Activated CD8-positive, alpha-beta memory T cell treated with anti-CD3 and anti-CD28 coated beads, Interleukin-2, amount 50 U/mL, for 48 hours (primary cell): Measurements from ENCODE around the gene MKI67.

Source experiments
- DNase-seq: peaks from one replicate; pipeline ENCODE4 v3.0.0-alpha.2; 2020

The MKI67 gene

DNA sequence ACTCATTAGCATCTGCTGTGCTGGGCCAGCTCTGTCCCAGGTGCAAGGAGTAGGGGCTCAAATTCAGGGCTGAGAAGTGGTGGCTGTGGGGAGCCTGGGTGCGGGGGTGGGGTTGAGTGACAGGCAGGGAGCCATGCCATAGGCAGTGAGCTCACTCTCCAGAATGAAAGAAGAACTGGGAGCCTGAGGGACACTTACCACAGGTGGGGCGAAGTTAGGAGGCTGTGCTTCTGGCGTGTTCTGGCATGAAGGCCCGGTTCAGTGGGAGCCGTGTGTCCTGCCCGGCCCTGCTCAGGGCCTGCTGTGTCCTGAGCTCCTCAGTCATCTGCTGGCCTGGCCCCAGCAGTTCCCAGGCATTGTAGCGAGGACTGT, 62.5 kb downstream of the MKI67 start:
- DNase-seq = no peak

DNA sequence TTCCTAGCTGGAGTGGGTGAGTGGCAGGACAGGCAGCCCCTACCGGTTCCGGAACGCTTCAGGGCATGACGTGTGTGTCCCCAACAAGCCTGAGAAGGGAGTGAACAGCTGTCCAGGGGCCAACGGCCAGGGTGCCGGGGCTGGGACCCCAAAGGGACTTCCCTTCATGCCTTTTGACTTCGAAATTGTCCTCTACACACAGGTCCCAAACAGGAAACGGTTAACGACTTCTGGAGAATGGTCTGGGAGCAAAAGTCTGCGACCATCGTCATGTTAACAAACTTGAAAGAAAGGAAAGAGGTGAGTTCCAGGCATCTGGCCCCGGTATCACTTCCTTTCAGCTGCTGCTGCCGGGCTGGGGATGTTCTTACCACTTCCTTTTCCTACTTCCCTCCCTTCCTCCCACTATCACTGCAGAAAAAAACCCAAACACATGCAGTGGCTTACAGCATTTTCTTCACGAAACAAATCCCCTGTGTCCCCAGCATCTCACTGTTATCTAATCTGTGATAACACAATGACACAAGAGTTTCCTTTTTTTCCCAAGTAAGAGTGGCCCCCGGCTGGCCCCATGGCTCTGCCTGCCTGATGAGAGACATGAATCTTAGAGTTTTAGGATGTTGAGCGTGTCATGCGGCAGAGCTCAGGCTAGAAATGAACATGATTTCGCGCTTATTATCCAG, 63.2 kb downstream of the MKI67 start:
- DNase-seq = no peak

DNA sequence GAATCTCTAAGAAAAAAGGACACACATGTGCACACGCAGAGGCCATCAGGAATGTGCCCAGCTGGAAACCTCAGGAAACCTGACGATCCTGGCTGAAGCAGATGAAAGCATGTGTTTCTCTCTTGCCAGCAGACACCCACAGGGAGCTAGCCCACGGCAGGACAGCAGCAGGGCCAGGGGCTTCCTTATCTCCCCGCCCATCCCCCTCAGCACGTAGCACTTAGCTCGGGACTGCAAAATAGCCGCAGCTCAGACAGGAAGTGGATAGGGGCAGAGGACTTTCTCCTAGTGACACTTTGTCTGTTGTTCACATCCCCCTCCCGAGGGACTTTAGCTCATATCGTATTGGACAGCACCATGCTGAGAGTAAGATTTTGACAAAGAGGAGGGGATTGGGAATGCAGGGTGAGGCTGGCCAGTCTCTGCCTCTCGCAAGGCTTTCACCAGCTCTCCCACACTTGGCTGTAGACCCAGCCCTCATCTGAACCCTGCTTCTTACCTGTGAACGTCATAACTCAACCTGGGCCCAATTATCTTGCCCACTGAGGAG, 63.8 kb downstream of the MKI67 start:
- no peak for DNase-seq

DNA sequence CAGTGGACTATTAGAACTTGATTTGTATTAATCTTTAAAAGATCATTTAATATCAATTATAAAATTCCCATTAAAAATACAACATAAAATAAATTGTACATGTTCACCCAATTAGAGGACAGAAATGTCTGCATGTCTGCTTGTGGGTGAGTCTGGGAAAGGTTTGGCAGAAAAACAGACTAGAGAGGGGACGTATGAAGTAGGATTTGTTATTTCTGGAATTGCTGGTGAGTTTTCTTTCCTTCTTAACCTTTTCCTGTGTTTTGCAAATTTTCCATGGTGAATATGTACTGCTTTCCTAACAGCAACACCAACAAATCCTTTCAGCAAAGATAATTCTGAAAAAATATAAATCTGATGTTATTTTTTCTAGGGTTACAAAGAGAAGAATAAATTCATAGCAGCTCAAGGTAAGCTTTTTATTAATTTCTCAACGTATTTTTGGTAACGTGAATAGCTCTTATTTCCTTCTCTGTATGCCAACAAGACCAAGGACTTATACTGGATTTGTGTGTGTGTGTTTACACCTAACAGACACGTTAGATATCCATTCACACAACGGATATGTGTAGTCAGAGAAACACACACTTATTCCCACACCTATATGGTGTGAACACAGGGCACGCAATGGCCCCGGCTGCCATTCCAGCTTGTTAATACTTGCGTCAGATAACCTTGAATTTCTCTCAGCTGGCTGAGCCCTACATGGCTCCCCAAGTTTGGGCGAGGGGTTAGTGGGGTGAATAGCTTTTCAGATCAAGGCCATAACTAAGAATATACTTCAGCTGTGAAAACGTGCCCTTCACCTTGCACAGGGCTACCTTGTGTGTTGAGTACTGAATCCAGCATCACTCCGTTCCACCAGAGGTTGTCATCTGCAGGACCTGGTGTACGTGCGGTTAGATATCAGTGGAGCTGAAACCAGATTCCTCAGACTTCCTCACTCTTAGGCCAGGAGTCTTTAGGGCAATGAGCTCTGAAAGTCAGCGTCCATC, 64.6 kb downstream of the MKI67 start:
- no peak for DNase-seq

DNA sequence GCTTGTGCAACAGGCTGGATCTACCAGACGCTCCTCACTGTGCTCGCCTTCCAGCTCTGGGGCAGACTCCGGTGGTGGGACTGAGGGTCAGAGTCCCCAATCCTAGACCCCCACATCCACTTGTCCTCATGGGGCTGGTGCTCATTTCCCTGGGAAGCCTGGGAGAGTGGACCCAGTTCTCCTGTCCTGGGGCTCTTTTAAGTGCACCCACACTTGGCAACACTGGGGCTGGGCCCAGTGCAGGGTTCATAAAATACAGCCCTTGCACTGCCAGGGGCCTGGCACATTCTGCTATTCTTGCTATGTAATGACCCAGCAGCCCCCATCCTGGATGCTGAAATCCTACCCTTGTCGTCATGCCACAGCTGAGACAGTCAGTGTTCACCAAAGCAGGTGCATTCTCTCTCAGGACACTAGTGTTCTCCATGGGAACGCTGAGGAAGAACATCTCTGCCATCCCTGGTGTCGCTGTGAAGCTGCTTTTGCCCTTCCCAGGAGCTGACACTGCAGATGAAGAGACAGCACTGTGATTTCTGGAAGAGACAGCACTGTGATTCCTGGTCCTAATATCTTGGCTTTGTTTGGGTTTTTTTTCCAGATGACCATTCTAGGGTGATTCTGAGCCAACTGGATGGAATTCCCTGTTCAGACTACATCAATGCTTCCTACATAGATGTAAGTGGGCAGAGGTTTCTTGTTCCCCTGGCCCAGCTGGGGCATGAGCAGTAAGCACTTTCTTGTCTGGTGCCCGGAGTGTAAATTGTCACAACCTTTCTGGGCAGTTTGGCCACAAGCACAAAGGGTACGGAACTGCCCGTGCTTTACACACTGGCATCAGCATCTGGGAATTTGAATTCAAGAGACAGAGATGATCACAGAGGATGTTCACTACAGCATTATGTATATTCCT, 65.6 kb downstream of the MKI67 start:
- no peak for DNase-seq

DNA sequence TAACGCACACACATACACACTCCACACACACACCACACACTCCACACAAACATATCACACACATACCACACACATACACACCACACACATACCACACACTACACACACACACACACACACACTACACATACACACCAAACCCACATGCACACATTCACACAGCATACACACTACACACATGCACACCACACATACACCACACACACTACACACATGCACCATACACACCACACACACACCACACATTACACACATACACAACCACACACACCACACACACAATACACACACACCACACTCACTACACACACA, 66.3 kb downstream of the MKI67 start:
- DNase-seq = no peak

DNA sequence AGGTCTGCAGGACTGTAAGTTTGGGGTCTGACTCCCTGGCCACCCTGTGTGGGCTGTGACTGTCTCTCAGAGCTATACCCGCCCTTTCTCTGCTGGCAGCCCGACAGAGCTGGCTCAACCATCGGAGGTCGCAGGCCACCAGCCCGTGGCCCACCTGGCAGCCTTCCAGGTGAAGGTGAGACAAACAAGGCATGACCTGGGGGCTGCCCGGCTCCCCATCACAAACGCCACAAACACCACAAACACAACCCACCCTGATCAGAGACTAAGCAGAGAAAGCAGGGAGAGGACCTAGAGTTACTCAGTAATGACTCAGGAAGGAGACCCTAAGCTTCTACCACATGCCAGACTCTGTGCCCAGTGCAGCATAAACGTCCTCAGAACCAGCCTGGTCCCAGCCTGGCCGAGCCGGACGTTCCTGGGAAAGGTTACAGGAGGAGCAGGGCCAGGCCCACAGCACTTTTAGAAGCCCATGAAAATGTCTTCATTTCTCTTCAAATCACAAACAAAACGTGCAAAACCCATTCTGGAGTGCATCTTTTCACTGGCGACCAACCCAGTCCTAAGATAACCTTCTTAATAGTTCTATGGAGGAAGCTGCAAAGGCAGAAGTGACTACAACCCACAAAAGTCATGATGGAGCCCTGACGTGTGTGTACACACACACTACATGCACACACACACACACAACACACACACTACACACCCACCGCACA, 66.8 kb downstream of the MKI67 start:
- no peak for DNase-seq

DNA sequence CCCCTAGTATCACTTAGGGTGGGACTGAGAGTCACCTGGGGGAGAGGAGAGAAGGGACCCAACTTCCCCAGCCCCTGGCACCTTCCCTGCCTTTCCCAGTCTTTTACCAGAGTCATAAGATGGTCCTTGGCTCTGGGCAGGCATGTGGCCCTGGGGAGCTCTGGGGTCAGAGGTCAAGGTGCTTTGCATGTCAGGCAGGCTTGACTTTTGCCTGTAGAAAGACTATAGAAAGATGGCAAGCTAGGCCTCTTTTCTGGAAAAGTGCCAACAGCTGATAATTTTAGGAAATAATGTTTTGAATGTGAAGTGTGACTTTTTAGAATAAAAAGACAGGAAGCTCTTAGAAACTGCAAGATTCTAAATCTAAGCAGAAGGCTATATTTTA, 67.5 kb downstream of the MKI67 start:
- DNase-seq = no peak

DNA sequence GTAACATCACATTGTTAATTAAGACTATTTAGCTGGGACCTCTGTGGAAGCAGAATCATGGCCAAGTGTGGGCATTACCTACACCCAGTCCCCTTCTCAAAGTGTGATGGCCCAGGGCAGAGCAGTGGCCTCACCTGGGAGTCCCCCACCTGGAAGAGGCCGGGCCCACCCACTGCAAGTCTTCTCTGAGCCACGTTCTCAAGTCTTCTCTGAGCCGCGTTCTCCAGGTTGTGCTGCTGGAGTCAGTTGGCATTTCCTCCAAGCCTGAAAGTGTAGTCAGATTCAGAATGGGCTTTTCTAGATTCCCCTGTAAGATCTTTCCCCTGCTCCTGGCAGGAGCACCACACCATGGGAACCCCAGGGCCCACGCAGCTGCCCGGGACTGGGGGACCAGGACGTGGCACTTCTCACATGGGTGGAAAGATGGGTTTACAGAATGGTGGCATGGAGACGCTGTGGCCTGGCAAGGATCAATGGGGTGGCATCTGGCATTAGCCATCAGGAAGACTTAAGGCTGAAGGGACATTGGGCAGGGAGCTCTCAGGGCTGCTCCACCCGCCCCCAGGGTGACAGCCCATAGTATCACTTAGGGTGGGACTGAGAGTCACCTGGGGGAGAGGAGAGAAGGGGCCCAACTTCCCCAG, 68.0 kb downstream of the MKI67 start:
- no peak for DNase-seq

DNA sequence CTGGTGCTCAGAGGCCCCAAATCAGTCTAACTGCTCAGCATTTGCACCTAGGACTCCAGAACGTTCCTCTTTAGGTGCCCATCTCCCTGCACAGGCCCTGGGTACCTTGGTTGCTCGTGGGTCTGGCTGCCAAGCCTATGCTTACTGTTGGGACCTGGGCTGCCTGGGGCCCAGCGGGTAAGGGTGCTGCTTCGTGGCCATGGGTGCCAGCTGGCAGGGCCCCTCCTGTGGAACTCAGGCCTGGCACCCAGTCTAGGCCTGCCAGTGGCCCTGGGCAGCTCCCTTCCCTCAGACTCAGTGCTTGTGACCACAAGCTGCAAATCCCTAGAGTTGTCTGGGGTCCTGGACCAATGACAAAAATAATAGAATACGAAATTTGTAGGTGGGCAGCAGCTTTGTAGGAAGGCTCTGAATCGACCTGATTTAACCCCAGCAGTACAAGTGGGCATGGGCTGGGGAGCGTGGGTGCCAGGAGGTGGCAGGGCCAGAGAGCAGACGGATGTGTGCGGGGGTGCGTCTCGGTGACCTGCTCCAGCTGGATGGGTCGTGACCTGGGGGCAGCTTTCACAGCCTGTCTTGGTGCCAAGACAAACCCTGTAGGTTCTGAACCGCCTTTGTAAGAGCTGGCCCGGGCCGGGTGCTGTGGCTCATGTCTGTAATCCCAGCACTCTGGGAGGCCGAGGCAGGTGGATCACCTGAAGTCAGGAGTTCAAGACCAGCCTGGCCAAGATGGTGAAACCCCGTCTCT, 69.7 kb downstream of the MKI67 start:
- DNase-seq = no peak

DNA sequence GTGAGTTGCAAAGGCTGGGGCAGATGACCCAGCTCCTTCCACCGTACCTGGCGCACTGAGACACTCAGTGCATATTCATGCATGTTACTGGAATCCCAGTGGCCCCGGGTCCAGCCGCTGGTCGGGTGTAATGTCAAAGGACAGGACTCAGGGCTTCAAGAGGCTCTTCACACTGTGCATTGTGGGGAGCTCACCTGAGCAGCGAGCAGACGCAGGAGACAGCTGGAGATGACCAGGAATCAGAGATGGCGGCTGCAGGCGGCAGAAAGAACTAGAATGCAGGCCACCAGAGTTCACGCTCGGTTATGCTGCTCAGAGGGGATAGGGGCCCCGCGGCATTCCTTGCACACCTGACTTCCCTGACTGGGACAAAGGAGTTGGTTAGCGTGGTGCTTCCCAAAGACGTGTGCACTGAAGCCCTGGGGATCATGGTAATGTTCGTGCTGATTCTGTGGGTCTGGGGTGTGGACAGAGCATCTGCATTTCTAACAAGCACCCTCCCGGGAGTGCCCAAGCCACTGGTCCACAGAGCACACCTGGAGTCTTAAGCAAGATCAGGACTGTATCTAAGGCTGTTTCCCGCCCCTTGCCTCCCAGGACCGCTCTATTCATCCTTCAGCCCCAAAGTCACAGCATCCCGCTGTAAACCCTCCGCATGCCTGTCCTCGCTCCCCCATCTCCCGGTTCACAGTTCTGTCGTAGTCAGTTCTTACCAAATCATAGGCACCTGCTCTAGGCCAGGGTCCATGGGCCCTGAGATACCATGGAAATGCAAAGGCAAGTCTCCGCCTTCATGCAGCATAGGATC, 71.0 kb downstream of the MKI67 start:
- no peak for DNase-seq

DNA sequence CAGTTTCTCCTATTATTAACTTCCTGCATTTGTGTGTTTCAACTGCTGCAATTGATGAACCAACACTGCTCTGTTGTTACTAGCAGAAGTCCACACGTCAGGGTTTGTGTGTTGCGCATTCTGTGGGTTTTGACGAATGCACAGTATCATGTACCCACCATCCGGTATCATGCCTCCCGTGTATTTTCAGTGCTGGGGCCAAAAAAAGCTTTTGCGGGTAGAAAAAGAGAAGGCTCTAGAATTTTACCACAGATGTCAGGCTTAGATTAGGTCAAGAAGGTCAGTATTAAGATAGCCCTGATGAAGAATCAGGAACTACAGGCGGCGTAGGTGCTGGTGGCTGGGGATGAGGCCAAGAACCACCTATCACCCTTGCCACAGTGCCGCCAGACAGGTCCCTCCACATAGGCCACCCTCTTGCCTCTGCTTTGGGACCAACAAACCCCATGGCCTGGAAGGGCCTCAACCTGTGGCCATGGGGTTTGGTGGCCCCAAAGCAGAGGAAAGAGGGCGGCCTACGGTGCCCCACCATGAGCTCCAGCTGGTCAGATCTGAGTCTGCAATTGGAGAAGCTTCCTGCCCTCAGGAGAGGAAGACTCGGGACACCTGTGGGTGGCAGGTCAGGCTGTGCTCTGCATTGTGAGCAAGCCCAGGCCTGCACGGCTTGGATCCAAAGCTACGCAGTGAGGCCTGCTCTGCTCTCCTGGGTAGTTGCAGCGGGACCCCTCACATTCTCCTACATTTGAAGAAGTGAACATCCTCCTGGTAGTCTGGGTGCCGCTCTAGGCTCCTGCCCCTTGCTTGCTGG, 71.9 kb downstream of the MKI67 start:
- no peak for DNase-seq

DNA sequence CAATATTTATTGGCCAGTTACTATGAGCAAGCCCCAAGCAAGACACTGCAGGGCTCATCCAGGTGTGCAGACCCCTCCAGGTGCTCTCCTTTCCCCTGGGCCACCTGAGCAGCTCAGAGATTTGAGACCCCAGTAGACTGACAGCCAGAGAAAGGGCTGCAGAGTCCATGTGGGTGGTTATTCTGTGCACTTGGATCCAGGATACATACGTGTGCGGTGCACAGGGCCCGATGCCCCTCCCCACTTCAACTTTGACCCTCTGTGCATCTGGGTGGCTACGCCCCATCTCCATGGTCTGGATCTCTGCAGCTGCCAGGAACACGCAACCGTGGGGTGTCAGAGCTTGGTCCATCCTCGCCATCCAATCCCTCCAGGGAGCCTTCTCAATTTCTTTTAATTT, 72.9 kb downstream of the MKI67 start:
- DNase-seq = no peak

DNA sequence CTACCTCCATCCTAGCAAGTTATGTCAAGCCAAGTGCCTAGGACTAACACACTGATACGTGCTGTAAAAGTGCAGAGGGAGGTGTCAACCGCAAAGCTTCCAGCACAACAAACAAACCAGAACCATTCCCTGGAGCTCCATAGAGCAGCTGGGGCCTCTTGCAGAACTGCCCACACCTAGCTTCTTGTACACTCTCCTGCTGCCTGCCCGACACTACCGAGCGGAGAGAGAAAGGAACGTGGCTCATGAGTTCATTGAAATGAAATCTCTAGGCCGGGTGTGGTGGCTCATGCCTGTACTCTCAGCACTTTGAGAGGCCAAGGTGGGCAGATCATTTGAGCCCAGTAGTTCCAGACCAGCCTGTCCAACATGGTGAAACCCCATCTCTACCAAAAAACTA, 73.5 kb downstream of the MKI67 start:
- DNase-seq = no peak

DNA sequence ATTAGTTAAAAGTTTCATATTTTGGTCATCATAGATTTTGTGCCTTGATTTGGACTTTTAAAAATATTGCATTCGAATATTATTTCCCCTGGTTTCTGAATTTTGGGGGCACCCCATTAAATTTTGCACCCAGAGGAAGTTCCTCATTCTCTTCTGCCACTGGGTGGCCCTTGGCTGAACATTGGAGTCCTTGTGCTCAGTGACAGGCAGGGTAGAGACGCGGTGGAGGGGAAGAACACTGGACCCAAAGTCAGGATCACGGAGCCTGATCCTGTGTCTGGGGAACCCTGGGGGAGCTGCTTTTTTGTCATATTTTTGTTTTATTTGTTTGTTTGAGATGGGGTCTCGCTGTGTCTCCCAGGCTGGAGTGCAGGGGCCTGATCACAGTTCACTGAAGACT, 74.7 kb downstream of the MKI67 start:
- DNase-seq = no peak

DNA sequence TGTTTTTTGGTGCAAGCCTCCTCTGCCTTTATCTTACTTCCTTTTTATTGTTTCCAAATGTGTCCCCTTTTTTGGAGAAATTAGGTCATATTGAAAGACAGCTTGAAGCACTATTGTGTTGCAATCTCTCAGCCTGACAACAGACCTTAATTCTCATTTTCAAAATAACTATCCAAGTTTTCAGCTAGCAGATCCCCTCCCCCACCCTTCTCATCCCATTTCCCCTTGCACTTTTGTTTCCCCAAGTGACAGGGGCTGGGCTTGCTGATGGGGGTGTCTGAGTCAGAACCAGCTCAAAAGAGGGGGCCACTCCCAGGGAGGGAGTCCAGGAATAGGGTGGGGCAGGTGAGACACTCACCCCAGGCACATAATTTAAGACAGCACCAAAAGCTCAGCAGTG, 75.3 kb downstream of the MKI67 start:
- no peak for DNase-seq

DNA sequence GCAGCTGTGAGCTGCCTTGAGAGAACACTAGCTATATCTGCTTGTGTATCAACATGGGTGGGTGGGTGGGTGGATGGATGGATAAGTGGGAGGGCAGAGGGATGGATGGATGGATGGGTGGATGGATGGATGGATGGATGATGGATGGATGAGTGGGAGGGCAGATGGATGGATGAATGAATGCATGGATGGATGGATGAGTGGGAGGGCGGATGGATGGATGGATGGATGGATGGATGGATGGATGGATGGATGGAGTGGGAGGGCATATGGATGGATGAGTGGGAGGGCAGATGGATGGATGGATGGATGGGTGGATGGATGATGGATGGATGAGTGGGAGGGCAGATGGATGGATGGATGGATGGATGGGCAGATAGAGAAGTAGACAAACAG, 76.1 kb downstream of the MKI67 start:
- DNase-seq = no peak

DNA sequence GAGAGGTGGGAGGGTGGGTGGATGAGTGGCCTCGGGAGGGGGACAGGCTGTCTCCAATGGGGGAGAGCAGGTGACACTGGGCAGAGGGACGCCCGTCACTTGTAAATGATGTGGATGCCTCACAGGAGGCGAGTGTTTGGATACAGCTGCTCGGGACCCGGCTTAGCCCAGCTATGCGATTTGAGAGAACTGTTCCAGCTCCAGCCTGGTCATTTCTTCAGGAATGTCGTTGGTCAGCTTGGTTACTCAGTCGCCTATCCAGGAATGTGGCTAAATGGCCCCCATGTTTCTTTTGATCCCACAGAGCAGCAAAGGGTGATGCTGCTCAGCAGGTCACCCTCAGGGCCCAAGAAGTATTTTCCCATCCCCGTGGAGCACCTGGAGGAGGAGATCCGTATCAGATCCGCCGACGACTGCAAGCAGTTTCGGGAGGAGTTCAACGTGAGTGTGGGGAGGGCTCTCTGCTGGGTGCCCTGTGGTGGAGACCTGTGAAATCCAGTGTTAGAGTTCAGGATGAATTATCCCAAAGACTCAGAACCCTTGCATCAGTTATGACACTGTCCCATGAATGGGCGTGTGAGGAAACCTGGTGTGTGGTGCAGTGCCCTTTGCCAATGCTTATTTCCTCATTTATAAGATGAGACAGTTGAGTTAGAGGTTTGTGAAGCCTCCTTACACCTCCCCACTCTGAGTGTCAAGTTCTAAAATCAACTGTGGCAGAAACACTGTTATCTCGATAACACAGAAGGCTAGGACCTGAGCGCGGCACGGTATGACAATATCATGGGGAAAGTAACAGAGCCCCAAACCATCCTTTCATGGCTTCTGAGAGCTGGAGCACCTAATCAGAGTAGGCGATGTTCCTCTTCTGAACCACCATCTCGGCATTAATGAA, 76.8 kb downstream of the MKI67 start:
- no peak for DNase-seq
